Lower leg skin (tissue), 3 donors: ENCODE measurements around the gene CTTNBP2.

ENCODE experiments used
- CTCF ChIP-seq, 3 donors: fragments of 450-650 bp; IDR thresholded peaks; one replicate each; pipeline ENCODE4 v1.5.1; 2016; ENCODE audit warnings: antibody characterized with exemption in 3 of 3, mild to moderate bottlenecking in 3 of 3, moderate library complexity in 2 of 3
- POLR2A ChIP-seq, 2 donors: fragments of 450-650 bp; IDR thresholded peaks; one replicate each; pipeline ENCODE4 v1.6.1; 2016 to 2017; ENCODE audit warnings: antibody characterized with exemption in 2 of 2, mild to moderate bottlenecking in 1 of 2, moderate library complexity in 1 of 2

- no peak for TF ChIP-seq POLR2A (IDR thresholded peaks at IDR 0.05)
- no peak for TF ChIP-seq CTCF (IDR thresholded peaks at IDR 0.05)
These were observed 9.4 kb upstream of the CTTNBP2 start for GRCh38 chr7:117882594-117882993.
